Stimulated activated CD4-positive, alpha-beta T cell treated with anti-CD3 and anti-CD28 coated beads, Interleukin-1b, Interleukin-23, amount 100 ng/mL, for 24 hours (primary cell): ENCODE measurements around the gene RASSF4.

ENCODE experiments used
- DNase-seq, 4 experiments: peaks; one replicate each; pipeline ENCODE4 v3.0.0-alpha.2; 2020; ENCODE audit warnings: low read depth in 4 of 4, low spot score in 1 of 4

Gene RASSF4

DNA sequence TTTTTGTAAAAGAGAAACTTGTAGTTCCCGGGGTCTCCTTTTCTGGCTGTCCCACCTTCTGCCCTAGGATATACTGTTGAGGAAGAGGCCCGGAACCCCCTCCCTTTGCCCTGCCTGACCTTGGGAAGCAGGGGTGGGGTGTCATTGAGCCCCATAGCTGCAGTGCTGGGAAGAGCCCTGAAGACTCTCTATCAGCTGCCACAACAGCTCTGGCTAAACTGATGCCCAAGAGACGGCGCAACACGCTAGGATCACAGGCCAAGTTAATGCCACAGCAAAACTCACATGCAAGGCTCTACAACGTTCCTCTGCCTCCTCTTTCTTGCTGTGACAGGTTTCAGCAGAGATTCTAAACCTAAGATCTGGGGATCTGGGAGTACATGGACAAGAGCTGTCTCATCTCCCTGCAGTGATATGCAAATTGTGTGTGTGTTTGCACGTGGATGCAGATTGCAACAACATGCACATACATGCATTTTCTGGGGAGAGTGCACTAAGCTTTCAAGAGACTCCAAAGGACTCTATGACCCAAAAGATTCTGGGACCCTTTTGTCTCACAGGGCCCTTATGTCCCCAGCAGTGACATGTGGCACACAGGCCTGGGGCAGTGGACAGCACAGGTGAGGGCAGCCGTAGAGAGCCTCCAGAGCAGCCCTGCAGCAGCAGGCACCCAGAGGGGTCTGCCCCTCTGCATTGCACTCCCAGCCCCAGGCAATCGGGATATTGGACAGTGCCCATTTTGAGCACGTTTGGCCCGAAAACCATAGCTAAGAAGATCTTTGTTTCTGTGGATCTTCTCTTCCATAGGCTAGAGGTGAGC is 2.5 kb downstream of the RASSF4 start:
- DNase-seq: no peak

GRCh38 chr10:44962870-44963738 is 3.5 kb downstream of the RASSF4 start:
- DNase-seq: no peak

DNA sequence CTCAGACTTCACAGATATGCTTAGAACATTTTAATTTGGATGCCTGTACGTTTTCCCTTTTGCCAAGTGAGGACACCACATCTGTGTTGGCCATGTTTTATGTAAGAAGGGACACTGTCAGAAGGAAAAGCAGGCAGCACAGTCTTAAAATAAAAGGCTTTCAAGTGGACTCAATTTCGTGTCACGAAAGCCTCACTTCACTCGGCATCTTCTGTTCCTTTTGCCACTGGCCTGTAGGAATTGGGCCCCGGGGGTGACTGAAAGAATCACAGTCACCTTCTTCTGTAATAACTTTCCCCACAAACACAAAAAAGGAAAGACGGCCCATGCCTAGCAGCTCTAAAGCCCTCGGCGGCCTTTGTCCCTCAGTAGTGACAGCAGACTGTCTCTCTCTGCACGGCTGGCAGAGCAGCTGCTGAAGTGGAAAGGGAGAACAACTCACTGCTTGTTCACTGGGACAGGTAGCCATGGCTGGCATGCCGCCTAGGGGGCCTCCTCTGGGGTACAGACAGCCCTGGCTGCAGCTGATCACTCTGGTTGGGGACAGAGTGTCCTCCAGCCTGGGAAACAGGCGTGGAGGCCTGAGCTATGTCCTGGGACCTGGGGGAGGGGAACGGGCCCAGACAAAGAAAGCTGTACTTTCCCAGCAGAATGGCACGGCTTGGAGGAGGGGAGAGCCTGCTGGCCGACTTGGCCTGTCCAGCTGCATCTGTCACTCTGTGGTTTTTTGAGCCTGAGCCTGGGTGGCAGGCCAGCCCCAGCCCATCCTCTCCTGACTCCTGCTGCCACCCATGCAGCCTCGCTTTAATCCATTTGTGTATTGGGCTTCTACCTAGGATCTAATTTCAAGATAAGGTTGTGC is 4.4 kb downstream of the RASSF4 start:
- DNase-seq: no peak

GRCh38 chr10:44965104-44965503 is 5.5 kb downstream of the RASSF4 start:
- no peak for DNase-seq

DNA sequence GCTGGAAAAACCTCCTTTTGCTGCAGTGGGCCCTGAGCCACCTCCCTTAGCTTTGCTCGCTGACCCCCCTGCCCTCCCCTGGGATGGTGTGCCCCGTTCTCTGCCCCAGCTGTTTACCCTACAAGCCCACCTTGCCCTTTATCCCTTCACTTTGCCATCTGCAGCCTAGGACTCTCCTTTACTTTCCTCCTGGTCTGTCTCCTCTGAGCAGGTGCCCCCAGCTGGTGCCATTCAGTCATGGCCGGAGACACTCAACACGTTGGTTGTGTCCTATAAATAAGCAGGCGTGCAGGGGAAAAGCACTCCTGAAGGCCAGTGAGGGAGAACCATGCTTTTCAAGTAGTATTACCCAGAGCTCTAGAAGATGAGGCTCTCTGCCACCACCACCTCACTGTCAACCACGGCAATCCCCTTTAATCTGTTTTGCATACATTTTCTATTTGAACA is 6.1 kb downstream of the RASSF4 start:
- DNase-seq: no peak

GRCh38 chr10:44966129-44966815 is 6.7 kb downstream of the RASSF4 start:
- DNase-seq: no peak

GRCh38 chr10:44966816-44967509 is 7.4 kb downstream of the RASSF4 start:
- no peak for DNase-seq

DNA sequence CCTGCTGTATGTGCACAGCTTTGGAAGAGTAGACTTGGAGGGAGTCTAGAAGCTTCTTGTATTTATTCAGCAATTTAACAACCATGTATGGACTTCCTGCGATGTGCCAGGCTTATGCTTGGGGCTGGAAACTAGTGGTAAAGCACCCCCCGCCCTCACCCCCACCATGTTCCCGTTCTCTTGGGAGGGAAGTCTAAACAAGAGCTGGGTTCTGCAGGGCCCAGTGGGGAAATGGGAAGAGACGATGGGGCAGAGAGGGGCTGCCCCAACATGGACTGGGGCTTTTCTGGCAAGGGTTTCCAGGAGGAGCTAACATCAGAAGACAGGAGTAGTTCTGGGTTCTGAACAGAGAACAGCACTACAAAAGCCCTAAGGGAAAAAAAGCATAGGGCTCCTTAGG is 8.0 kb downstream of the RASSF4 start:
- no peak for DNase-seq

DNA sequence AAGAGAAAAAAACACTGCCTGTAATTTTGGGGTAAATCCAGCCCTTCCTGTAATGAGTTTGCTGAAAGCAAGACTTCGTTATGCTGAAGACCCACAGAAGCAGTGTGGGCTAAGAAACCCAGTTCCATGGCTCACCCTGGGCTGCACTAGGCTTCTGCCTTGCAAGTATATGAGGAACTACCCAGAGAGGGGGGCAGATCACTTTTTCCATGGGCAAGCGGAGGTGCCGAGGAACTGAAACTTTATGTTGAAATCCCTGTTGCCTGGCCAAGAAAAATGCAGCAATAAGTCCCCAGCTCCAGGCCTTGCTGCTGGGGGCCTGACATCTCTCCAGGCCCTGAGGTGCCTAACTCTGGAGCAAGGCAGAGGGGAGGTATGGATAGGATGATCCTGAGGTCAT is 8.5 kb downstream of the RASSF4 start:
- DNase-seq: no peak

GRCh38 chr10:44968500-44969400 is 9.1 kb downstream of the RASSF4 start:
- DNase-seq: no peak

DNA sequence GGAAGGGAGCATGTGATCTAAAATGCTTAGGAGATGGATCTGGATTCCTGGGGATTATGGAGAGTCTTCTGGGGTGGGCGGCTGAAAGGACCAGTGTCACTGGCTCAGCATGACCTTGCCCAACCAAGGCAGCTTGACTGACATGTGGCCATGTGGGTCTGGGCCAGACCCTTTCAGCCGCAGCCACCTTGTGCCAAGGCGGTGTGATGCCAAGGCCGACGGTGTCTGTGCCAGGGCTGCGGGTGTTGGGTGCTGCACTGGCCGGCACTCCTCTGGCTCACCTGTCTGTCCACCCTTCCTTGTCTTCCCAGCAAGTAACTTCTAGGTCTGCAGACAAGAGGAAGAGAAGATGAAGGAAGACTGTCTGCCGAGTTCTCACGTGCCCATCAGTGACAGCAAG is 10.3 kb downstream of the RASSF4 start:
- DNase-seq: no peak

DNA sequence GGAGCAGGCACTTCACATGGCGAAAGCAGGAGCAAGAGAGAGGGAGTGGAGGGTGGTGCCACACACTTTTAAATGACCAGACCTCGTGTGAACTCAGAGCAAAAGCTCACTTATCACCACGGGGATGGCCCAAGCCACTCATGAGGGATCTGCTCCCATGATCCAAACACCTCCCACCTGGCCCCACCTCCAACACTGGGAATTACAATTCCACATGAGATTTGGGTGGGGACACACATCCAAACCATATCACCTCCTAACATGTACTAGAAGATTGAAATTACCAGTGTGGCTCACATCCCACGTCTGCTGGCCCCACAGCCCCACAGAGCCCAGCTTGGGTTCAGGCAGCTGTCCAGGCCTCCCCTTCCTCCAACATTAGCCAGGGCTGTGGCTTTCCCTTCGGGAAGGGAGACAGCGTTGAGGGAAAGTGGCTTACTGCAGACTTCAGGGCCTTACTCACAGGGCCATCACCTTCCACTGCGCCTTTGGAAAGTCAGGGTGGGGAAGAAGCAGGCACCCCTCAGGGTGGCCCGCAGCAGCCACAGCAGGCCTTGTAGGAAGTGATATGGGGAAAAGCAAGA is 11.3 kb downstream of the RASSF4 start:
- DNase-seq: no peak

GRCh38 chr10:44971434-44971833 is 11.8 kb downstream of the RASSF4 start:
- DNase-seq: no peak

GRCh38 chr10:44971935-44972757 is 12.5 kb downstream of the RASSF4 start:
- DNase-seq: no peak

DNA sequence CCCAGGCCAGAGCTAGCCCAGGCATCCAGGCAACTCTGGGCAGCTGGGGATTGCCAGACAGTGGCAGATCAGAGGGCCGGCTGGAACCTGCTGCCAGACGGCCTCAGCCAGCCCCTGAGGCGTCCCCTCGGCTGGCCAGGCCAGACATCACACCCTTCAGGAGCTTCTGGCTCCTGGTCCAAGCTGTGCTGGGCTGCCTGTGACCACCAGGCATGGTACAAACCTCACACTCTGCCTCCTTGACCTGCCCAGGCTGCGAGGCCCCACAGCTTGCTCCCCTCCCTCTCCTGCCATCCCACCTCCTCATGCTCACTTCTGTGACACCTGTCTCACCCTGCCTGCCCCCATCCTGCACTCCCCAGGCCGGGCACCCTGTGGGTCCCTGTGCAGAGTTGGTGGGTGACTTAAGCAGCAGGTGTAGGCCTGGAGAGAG is 13.3 kb downstream of the RASSF4 start:
- no peak for DNase-seq

DNA sequence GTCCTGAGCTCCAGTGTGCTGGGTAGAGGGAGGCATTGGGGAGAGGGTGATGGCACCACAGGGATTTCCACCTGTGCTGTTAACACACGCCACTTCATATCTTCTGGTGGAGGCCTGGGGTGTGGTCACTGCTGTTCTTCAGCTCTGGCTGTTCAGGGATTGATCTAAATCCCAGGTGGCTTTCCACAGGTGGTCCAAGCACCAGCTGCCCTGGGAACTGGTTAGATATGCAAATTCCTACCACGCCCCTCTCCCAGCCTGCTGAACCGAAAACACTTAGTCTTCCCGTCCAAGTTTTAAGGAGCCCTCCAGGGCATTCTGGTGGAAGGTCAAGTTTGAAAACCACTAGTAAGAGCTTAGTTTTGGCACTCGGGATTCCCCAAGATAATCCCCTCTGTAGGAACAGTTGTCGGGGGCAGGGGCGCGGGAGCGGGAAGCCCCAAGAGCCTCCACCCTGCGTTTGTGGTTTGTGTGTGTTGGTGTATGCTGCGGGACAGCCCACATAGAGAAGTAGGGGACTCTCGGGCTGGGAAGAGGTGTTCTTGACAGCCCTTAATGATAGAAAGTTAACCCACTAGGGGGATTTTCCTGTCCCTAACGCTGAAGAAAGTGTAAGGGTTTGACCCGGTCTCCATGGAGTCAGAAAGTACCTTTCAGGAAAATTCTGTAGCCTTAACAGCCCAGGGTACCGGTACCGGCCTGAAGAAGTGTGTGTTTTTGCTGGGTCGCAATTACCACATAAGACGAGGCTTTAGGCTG is 13.9 kb downstream of the RASSF4 start:
- no peak for DNase-seq

GRCh38 chr10:44974082-44974627 is 14.6 kb downstream of the RASSF4 start:
- DNase-seq: no peak
